HG02943 (cell line): ENCODE results near the gene SHROOM2.

ENCODE experiments used
- ATAC-seq: cut with Tn5 transposase; IDR thresholded peaks from one replicate; pipeline ENCODE4 v1.9.1; 2021; ENCODE audit warnings: mild to moderate bottlenecking, low read depth, moderate library complexity; ENCODE audit not compliant: unreplicated experiment

SHROOM2 gene

DNA sequence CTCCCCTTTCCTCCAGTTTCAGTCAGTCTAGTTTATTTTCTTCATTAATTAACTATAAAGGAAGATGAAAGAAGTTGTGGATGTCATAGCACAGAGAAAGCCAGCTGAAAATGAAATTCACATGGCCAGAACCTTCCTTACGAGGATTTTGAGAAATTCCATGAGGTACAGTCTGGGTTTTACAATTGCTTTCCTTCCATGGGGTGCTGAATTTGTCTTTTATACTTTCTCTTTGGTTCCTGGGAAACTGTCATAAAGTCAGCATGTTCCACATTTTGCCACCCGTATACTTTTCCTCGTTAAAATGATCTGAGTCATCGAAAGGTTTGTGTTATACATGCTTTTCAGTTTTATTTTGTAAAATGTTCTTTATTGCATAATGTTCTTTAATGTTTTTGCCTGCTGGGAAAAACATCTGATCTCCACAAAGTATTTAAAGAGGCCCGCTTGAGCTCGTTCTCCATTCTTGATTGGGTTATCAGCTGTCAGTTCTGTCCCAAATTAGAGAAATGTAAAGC, 102.8 kb downstream of the SHROOM2 start:
- no peak for ATAC-seq

GRCh38 chrX:9890681-9891091, 104.5 kb downstream of the SHROOM2 start:
- no peak for ATAC-seq

DNA sequence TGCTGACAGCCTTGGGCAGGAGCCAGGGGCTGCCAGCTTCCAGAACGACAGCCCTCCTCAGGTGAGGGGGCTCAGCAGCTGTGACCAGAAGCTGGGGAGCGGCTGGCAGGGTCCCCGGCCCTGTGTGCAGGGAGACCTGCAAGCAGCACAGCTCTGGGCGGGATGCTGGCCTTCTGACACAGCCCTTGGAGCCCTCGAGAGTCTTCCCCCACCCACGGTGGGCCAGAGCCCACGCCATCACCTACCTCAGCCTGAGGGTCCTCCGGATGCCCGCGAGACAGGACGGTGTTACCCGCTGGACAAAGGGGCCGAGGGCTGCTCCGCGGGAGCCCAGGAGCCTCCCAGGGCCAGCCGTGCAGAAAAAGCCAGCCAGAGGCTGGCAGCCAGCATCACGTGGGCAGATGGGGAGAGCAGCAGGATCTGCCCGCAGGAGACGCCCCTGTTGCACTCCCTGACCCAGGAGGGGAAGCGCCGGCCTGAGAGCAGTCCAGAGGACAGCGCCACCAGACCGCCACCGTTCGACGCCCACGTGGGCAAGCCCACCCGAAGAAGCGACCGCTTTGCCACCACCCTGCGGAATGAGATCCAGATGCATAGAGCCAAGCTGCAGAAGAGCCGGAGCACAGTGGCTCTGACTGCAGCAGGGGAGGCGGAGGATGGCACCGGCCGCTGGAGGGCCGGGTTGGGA, 109.1 kb downstream of the SHROOM2 start:
- ATAC-seq = no peak

DNA sequence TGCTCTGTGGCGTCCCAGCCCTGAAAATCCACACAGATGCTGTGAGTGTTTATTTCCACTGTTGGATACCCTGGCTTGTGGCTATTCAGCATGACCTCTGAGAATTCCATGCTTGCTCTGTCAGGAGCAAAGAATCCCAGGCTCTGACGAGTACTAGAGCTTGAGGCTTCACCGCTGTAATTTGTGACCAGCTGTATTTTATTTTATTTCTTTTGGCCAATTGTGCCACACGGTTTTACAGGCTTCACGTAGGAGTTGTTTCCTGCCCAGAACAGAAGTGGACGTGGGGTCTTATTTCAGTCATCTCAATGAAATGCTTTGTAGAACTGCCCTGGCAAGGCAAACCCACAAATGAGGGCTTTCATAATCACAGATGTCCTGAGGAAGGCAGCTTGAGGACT, 111.5 kb downstream of the SHROOM2 start:
- ATAC-seq = no peak

DNA sequence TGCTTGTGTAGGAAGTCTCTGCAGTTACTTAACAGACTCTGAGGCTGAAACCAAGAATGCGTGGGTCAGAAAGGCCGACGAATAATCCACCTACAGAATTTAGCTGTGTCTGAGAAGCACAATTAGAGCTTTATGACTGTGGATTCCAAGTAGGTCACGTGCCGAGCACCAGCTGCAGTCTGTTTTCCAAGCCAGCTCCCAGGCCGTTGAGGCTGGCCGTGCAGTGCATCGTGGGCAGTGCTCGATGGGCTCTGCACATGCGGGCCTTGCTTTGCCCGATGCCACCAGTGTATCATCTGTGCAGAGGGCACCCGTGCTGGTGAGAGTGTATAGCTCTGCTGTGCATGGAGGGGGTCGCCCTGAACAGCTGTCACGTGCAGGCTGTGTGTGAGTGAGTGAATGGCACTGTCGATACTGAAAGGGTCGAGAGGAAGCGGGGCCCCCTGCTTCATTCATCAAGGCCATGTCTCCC, 113.4 kb downstream of the SHROOM2 start:
- ATAC-seq = no peak

- ATAC-seq = no peak
These were observed 116.4 kb downstream of the SHROOM2 start for GRCh38 chrX:9902656-9903055.

- ATAC-seq = no peak
These were observed 116.9 kb downstream of the SHROOM2 start for GRCh38 chrX:9903146-9903545.

GRCh38 chrX:9905288-9905687, 119.1 kb downstream of the SHROOM2 start:
- no peak for ATAC-seq

DNA sequence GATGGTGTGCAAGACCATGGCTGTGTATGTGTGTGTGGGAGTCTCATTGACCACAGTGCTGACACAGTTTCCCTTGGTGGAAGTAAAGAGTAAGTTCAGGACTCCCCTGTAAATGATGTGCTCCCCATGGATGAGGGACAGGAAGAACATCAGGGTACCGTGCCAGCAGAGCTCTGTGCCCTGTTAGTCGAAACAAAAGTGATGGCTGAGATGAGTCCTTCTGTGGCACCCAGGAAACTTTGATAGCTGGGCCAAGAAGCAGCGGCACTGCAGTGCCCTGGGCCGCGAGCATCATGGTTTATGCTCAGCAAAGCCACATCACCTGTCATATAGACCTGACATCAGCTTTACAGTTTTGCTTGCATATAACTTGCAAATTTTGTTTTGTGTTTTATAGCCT, 119.5 kb downstream of the SHROOM2 start:
- ATAC-seq = no peak

DNA sequence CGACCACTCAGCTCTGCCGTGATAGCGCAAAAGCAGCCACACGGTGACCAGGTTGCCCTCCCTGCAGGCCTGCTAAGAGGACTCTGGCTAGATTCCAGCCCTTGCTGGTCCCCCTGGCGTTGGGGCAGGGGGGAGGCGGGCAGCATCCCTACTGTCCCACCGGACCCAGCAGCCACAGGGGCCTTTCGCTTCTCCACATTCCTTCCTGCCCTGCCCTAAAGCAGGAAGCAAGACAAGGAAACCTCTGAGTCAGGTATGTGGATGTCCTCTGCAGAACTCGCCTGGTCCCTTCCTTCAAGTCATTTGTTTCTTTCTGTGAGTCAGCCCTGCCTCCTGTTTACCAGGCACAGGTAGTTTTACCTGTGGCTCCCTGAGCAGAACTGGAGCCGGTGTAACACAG, 120.7 kb downstream of the SHROOM2 start:
- no peak for ATAC-seq

DNA sequence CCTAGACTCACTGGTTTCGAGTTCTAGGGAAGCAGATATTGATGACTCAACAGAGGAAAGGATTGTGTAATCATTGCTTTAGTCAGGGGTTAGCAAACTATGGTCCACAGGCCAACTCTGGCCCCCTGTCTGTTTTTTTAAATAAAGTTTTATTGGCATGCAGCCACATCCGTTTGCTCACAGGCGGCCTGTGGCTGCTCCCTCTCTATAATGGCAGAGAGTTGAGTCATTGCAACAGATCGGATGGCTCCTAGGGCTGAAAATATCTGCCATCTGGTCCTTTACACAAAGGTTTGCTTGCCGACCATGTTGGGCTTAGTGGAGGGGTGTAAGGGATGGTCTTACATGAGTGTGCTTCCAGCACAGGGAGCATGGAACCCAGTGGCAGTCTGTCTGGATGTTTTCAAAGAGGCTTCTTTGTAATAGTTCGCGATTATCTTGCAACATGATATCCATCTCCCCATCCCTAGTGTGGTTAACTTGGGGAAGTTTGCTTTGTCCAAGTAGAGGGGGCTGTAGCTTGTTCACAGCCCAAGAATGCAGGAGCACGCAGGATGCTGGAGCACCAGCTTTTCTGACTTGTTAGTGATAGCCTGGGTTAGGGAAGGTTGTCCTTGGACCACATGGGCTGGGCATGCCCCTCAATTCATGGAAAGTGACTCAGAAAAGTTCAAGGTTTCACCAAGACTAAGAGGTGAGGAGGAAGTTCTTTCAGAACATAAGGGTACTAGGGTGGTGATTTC, 121.6 kb downstream of the SHROOM2 start:
- ATAC-seq = no peak

DNA sequence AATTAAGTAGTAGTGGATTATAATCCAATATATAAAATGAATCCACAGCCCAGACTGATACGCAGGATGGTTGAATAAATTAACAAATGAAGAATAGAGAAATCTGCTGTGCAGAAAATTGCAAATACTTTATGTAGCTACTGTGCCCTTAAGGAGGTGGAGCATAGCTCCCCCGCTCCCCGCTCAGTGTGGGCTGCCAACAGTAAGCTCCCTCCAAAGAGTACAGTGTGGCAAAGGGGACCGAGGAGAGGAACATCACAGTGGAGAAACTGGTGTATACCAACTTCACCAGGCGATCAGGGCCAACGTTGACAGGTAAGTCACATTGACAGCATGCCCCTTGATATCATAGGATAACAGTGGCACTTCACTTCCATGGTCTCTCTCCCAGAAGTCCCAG, 123.0 kb downstream of the SHROOM2 start:
- no peak for ATAC-seq

- ATAC-seq = no peak
These were observed 125.3 kb downstream of the SHROOM2 start for GRCh38 chrX:9911487-9911886.

- ATAC-seq = no peak
These were observed 126.3 kb downstream of the SHROOM2 start for GRCh38 chrX:9912351-9913145.

GRCh38 chrX:9913146-9913433, 126.9 kb downstream of the SHROOM2 start:
- no peak for ATAC-seq

GRCh38 chrX:9917861-9918260, 131.6 kb downstream of the SHROOM2 start:
- no peak for ATAC-seq

DNA sequence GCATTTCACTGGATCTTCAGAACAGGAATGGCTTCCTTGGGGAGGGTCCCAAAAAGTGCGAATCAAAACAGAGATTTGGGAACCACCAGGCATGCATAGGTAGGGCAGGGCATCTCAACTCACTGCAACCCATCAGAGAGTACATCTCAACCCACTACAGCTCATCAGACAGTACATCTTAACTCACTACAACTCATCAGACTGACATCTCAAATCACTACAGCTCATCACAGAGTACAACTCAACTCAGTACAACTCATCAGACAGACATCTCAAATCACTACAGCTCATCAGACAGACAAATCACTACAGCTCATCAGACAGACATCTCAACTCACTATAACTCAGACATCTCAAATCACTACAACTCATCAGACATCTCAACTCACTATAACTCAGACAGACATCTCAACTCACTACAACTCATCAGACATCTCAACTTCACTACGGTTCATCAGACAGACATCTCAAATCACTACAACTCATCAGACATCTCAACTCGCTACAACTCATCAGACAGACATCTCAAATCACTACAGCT, 133.5 kb downstream of the SHROOM2 start:
- no peak for ATAC-seq

- ATAC-seq = no peak
These were observed 135.2 kb downstream of the SHROOM2 start for GRCh38 chrX:9921407-9921806.

- ATAC-seq = no peak
These were observed 137.1 kb downstream of the SHROOM2 start for GRCh38 chrX:9923357-9923756.

- ATAC-seq = no peak
These were observed 139.8 kb downstream of the SHROOM2 start for GRCh38 chrX:9926002-9926401.
